ENCODE results near the gene ZNF714. TPM values are rescaled to one million over a fixed set of nuclear protein-coding genes. Genes with fewer than 3 reads are reported as not detected.

Gene ZNF714
- total and polyA plus RNA-seq, 2 of the 8 experiments (the other 6 are each of a cell fraction or from before 2014, with no cell fraction given), result 16.4 to 74.2 TPM

Small RNA genes lying within 50 kb of the gene (small RNA-seq; reads per million reads assigned to genes)
- 2.7 reads per million, percentile 33 among the genes with 10 or more reads in this experiment for gene RNA5SP469 (ENCODE audit: insufficient read depth)

Other genes starting within 250 kb of the ZNF714 start
- gene ZNF85, start 159.0 kb upstream of the ZNF714 start, total RNA-seq (2021; fragmentation: NEBNext Ultra II Directional; extraction: Animal tissue kit (Norgen Biotek cat#: 25700)), result 22.2 and 23.1 TPM in 2 replicates
- gene ZNF85, start 159.0 kb upstream of the ZNF714 start, polyA plus RNA-seq (2011; rRNA removed), result 6.1 and 7.6 TPM in 2 replicates
- gene ZNF430, start 61.5 kb upstream of the ZNF714 start, total RNA-seq (2021; fragmentation: NEBNext Ultra II Directional; extraction: Animal tissue kit (Norgen Biotek cat#: 25700)), result 10.1 and 16.1 TPM in 2 replicates
- 4.1 and 5.1 TPM in 2 replicates for gene ZNF430, start 61.5 kb upstream of the ZNF714 start, polyA plus RNA-seq (2011; rRNA removed)
- 43.2 and 47.3 TPM in 2 replicates for gene ZNF431, start 59.8 kb downstream of the ZNF714 start, total RNA-seq (2021; fragmentation: NEBNext Ultra II Directional; extraction: Animal tissue kit (Norgen Biotek cat#: 25700))
- 6.7 and 7.8 TPM in 2 replicates for gene ZNF431, start 59.8 kb downstream of the ZNF714 start, polyA plus RNA-seq (2011; rRNA removed)
- 40.0 and 41.5 TPM in 2 replicates for gene ZNF708, start 247.2 kb downstream of the ZNF714 start, total RNA-seq (2021; fragmentation: NEBNext Ultra II Directional; extraction: Animal tissue kit (Norgen Biotek cat#: 25700))
- gene ZNF708, start 247.2 kb downstream of the ZNF714 start, polyA plus RNA-seq (2011; rRNA removed), result 3.8 and 4.1 TPM in 2 replicates